K562 (cell line): ENCODE measurements around the gene DSC1. TPM values are rescaled to one million over a fixed set of nuclear protein-coding genes. Genes with fewer than 3 reads are reported as not detected.

Source experiments
- ESRRA ChIP-seq: fragments of 450-650 bp; IDR thresholded peaks from 2 replicates; pipeline ENCODE4 v1.6.1; 2014; ENCODE audit warnings: low read depth, mild to moderate bottlenecking, moderate library complexity, borderline replicate concordance
- ETS2 ChIP-seq: IDR thresholded peaks from 2 replicates; pipeline ENCODE4 v1.6.1; 2016; ENCODE audit warnings: borderline replicate concordance, missing genetic modification characterization, mild to moderate bottlenecking, moderate library complexity, missing compliant biosample characterization; ENCODE audit not compliant: poor library complexity, severe bottlenecking
- JUND ChIP-seq, 2 experiments: IDR thresholded peaks; 2 replicates in 1 of 2; 3 replicates in 1 of 2; pipeline ENCODE4 v1.6.1; 2011; ENCODE audit warnings: borderline replicate concordance in 2 of 2, low read depth in 2 of 2, low read length in 2 of 2, improper control_type of control experiment in 1 of 2, missing biosample characterization in 1 of 2, missing genetic modification characterization in 1 of 2, missing genetic modification reagents in 1 of 2
- PCBP1 ChIP-seq: fragments of 200-400 bp; formaldehyde crosslinking; IDR thresholded peaks from 2 replicates; pipeline ENCODE4 v1.6.1; 2018; ENCODE audit warnings: mild to moderate bottlenecking, low read depth, low read length; ENCODE audit not compliant: poor library complexity, severe bottlenecking
- POLR2G ChIP-seq: fragments of 200-400 bp; formaldehyde crosslinking; IDR thresholded peaks from 2 replicates; pipeline ENCODE4 v1.6.1; 2017; ENCODE audit warnings: low read depth, mild to moderate bottlenecking, antibody characterized with exemption, low read length, moderate library complexity
- SOX6 ChIP-seq: fragments of 450-650 bp; IDR thresholded peaks from 2 replicates; pipeline ENCODE4 v1.6.1; 2014; ENCODE audit warnings: mild to moderate bottlenecking
- SRSF3 ChIP-seq: fragments of 200-400 bp; formaldehyde crosslinking; IDR thresholded peaks from 2 replicates; pipeline ENCODE4 v1.6.1; 2016; ENCODE audit warnings: mild to moderate bottlenecking, low read length, moderate library complexity; ENCODE audit not compliant: insufficient read depth
- TCFL5 ChIP-seq: fragments of 250-450 bp; sonication (Bioruptor Pico); conservative IDR thresholded peaks from 2 replicates; pipeline ENCODE4 v1.6.1; 2021; ENCODE audit warnings: mild to moderate bottlenecking, moderate library complexity, matching md5 sums
- ZFX ChIP-seq: sonication (generic); formaldehyde crosslinking; IDR thresholded peaks from 2 replicates; pipeline ENCODE4 v1.8.0; 2022; ENCODE audit warnings: mild to moderate bottlenecking, missing genetic modification reagents, moderate library complexity
- ZNF324 ChIP-seq: fragments of 250-450 bp; sonication (Bioruptor Pico); IDR thresholded peaks from 2 replicates; pipeline ENCODE4 v1.4.0; 2020; ENCODE audit warnings: mild to moderate bottlenecking
- ZNF586 ChIP-seq: fragments of 450-650 bp; formaldehyde crosslinking; conservative IDR thresholded peaks from 2 replicates; pipeline ENCODE4 v1.4.0; 2020; ENCODE audit warnings: mild to moderate bottlenecking, moderate library complexity
- ZNF77 ChIP-seq: fragments of 250-450 bp; sonication (Bioruptor Pico); IDR thresholded peaks from 2 replicates; pipeline ENCODE4 v1.5.0; 2020
- polyA plus RNA-seq, 8 experiments: library from polyadenylated mRNA; depleted of rRNA in 4 of 8; stranded (reverse) in 5 of 8; unstranded in 3 of 8; fragments of >200 nt; fragmentation: Nextera tagmentation in 2 of 8; fragmentation: Illumina TruSeq in 1 of 8; extraction: Ambion mirVana in 2 of 8; extraction: Trizol in 1 of 8; gene quantifications; 2 replicates each; pipeline versions ENCODE4 v1.2.1 to v1.2.3, GENCODE V29; 2011 to 2014; ENCODE audit warnings: inconsistent platforms in 1 of 8, missing spikeins in 1 of 8
- total RNA-seq, 7 experiments: library from RNA; depleted of rRNA in 6 of 7; stranded (reverse); fragments of >200 nt in 6 of 7; fragmentation: Illumina TruSeq in 2 of 7; extraction: Trizol in 2 of 7; gene quantifications; 2 replicates each; pipeline versions ENCODE4 v1.2.1 to v1.2.3, GENCODE V29; 2011 to 2021; ENCODE audit warnings: low replicate concordance in 1 of 7
- TF ChIP-seq, protein P1 (sequence below): fragments of 450-650 bp; formaldehyde crosslinking; IDR thresholded peaks from 2 replicates; pipeline ENCODE4 v1.4.0; 2020; ENCODE audit warnings: mild to moderate bottlenecking, moderate library complexity
- TF ChIP-seq, protein P2 (sequence below), 3 experiments: IDR thresholded peaks in 2 of 3; conservative IDR thresholded peaks in 1 of 3; 2 replicates each; pipeline ENCODE4 v1.5.1; 2011 to 2012; ENCODE audit warnings: low read length in 3 of 3, mild to moderate bottlenecking in 3 of 3, control low read depth in 2 of 3, improper control_type of control experiment in 1 of 3, inconsistent platforms in 1 of 3, low read depth in 1 of 3, mixed read lengths in 1 of 3, moderate library complexity in 1 of 3; ENCODE audit not compliant: insufficient read depth in 2 of 3
- TF ChIP-seq, protein P3 (sequence below): fragments of 200-800 bp; sonication (Bioruptor generic); IDR thresholded peaks from 2 replicates; pipeline ENCODE4 v1.6.1; 2017; ENCODE audit warnings: missing genetic modification characterization, missing compliant biosample characterization
- TF ChIP-seq, protein P4 (sequence below): fragments of 200-800 bp; sonication (Bioruptor generic); IDR thresholded peaks from 2 replicates; pipeline ENCODE4 v1.6.1; 2017; ENCODE audit warnings: missing genetic modification characterization, missing compliant biosample characterization
- TF ChIP-seq, protein P5 (sequence below): sonication (generic); IDR thresholded peaks from 2 replicates; pipeline ENCODE4 v1.6.1; 2016

Gene DSC1
- total and polyA plus RNA-seq, 9 of the 15 experiments (the other 6 are each of a cell fraction or from before 2014, with no cell fraction given) = 0.04 to 0.07 (median 0.05) TPM; not detected in 4

DNA sequence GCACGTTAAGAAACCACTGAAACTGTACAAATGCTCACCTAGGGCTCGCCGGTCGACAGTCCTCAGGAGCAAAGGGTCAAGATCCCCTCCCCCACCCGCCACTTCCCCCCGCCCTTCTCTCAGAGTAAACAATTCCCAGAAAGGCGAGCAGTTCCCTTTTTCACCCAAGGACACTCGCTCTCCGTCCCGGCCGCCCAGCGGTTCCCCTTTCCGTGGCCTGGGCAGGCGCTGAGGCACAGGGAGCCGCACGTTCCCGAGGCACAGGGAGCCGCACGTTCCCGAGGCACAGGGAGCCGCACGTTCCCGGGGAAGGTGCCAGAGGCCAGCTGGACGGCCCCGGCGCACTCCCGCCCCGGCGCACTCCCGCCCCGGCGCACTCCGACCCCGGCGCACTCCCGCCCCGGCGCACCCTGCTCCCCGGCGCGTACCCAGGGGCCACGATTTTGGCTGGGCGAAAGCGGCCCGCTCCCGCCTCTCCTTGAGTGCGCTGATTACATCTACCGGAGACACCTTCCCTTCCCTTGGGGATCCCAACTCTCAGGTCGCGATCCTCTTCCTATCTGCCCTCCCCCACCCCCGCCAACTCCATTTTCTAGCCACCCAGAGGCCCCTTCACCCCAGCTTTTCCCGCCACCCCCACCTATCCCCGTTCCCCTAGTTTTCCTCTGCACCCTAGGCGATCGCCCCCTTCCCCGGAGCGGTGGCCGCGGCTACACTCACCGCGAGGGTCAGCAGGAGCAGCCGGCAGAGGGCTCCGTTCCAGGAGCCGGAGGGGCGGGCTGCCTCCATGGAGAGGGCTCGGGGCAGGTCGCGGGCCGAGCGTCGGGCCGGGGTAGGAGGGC, 61.3 kb downstream of the DSC1 start (continued):
- TF ChIP-seq, protein P1, sequence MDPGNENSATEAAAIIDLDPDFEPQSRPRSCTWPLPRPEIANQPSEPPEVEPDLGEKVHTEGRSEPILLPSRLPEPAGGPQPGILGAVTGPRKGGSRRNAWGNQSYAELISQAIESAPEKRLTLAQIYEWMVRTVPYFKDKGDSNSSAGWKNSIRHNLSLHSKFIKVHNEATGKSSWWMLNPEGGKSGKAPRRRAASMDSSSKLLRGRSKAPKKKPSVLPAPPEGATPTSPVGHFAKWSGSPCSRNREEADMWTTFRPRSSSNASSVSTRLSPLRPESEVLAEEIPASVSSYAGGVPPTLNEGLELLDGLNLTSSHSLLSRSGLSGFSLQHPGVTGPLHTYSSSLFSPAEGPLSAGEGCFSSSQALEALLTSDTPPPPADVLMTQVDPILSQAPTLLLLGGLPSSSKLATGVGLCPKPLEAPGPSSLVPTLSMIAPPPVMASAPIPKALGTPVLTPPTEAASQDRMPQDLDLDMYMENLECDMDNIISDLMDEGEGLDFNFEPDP (CRISPR knock-in tag) = no peak
- TF ChIP-seq SOX6 = peak; percentile 41
- peak; percentile 90 for TF ChIP-seq POLR2G
- no peak for TF ChIP-seq ZNF324
- TF ChIP-seq, protein P2, sequence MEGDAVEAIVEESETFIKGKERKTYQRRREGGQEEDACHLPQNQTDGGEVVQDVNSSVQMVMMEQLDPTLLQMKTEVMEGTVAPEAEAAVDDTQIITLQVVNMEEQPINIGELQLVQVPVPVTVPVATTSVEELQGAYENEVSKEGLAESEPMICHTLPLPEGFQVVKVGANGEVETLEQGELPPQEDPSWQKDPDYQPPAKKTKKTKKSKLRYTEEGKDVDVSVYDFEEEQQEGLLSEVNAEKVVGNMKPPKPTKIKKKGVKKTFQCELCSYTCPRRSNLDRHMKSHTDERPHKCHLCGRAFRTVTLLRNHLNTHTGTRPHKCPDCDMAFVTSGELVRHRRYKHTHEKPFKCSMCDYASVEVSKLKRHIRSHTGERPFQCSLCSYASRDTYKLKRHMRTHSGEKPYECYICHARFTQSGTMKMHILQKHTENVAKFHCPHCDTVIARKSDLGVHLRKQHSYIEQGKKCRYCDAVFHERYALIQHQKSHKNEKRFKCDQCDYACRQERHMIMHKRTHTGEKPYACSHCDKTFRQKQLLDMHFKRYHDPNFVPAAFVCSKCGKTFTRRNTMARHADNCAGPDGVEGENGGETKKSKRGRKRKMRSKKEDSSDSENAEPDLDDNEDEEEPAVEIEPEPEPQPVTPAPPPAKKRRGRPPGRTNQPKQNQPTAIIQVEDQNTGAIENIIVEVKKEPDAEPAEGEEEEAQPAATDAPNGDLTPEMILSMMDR (IDR thresholded peaks at IDR 0.05 in 2 of 3, conservative IDR thresholded peaks at IDR 0.05 in 1 of 3; ENCODE audit: insufficient read depth in 2 of 3, low read depth in 1 of 3, low read length in 3 of 3) = peak in 2 of 3 experiments; percentile 16 to 33; a peak in 2 of 6 replicates
- TF ChIP-seq ZFX = peak; percentile 74; the same call in 1 of the 2 replicates
- TF ChIP-seq ZNF586 (CRISPR knock-in tag) = no peak
- TF ChIP-seq, protein P3, sequence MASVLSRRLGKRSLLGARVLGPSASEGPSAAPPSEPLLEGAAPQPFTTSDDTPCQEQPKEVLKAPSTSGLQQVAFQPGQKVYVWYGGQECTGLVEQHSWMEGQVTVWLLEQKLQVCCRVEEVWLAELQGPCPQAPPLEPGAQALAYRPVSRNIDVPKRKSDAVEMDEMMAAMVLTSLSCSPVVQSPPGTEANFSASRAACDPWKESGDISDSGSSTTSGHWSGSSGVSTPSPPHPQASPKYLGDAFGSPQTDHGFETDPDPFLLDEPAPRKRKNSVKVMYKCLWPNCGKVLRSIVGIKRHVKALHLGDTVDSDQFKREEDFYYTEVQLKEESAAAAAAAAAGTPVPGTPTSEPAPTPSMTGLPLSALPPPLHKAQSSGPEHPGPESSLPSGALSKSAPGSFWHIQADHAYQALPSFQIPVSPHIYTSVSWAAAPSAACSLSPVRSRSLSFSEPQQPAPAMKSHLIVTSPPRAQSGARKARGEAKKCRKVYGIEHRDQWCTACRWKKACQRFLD (CRISPR knock-in tag) = no peak
- 0 out of 2 replicates have a peak, but pooled peaks have one; percentile 3 for TF ChIP-seq JUND (IDR thresholded peaks at IDR 0.05; ENCODE audit: borderline replicate concordance, low read depth, low read length)
- no peak for TF ChIP-seq JUND (tag; IDR thresholded peaks at IDR 0.05; ENCODE audit: borderline replicate concordance, low read depth, low read length)
- TF ChIP-seq, protein P4, sequence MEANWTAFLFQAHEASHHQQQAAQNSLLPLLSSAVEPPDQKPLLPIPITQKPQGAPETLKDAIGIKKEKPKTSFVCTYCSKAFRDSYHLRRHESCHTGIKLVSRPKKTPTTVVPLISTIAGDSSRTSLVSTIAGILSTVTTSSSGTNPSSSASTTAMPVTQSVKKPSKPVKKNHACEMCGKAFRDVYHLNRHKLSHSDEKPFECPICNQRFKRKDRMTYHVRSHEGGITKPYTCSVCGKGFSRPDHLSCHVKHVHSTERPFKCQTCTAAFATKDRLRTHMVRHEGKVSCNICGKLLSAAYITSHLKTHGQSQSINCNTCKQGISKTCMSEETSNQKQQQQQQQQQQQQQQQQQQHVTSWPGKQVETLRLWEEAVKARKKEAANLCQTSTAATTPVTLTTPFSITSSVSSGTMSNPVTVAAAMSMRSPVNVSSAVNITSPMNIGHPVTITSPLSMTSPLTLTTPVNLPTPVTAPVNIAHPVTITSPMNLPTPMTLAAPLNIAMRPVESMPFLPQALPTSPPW = peak; percentile 85
- TF ChIP-seq PCBP1 = peak; percentile 83
- TF ChIP-seq ESRRA = peak; percentile 51; the same call in 1 of the 2 replicates
- TF ChIP-seq TCFL5 (CRISPR knock-in tag) = no peak
- TF ChIP-seq SRSF3 = no peak
- TF ChIP-seq, protein P5, sequence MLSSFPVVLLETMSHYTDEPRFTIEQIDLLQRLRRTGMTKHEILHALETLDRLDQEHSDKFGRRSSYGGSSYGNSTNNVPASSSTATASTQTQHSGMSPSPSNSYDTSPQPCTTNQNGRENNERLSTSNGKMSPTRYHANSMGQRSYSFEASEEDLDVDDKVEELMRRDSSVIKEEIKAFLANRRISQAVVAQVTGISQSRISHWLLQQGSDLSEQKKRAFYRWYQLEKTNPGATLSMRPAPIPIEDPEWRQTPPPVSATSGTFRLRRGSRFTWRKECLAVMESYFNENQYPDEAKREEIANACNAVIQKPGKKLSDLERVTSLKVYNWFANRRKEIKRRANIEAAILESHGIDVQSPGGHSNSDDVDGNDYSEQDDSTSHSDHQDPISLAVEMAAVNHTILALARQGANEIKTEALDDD = no peak
- TF ChIP-seq ETS2 (tag) = no peak
- TF ChIP-seq ZNF77 (CRISPR knock-in tag) = no peak
